Lower leg skin (tissue), 3 donors: ENCODE data around the gene PRCD.

Experiments
- CTCF ChIP-seq, 3 donors: fragments of 450-650 bp; IDR thresholded peaks; one replicate each; pipeline ENCODE4 v1.5.1; 2016; ENCODE audit warnings: antibody characterized with exemption in 3 of 3, mild to moderate bottlenecking in 3 of 3, moderate library complexity in 2 of 3
- POLR2A ChIP-seq, 2 donors: fragments of 450-650 bp; IDR thresholded peaks; one replicate each; pipeline ENCODE4 v1.6.1; 2016 to 2017; ENCODE audit warnings: antibody characterized with exemption in 2 of 2, mild to moderate bottlenecking in 1 of 2, moderate library complexity in 1 of 2

DNA sequence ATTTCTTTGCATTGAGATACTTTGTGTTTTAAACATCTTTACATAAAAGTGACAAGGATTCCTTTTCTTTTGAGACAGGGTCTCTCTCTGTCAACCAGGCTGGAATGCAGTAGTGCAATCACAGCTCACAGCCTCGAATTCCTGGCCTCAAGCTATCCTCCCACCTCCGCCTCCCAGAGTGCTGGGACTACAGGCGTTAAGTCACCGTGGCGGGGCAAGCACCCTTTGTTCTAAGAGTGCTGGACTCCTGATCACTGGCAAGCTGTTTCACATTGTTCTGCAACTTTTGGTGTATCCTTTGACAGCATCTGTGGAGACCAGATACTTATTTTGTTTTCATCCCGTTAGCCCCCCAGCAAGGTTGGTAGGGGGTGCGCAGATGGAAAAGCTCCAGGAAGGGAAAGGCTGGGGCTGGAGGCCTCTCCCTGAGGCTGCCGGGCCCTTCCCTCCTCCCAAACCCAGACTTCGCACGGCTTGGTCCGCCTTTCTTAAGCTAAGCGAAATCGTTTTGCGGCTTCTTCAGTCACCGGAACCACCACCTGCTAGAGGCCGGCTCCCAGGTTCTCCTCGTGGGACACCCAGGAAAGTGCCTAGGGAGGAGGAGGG lies 44.7 kb downstream of the PRCD start:
- TF ChIP-seq CTCF (IDR thresholded peaks at IDR 0.05) (no peak), POLR2A (IDR thresholded peaks at IDR 0.05) (no peak)
